Neuron (in vitro differentiated cells): Measurements from ENCODE around the gene CCDC148.

Source experiments
- H2AFZ ChIP-seq: one replicate; pipeline ENCODE4 v1.6.1; 2013; ENCODE audit warnings: low read depth, mild to moderate bottlenecking, inconsistent platforms, low read length, moderate library complexity
- H3K27me3 ChIP-seq: one replicate; pipeline ENCODE4 v1.6.1; 2013; ENCODE audit warnings: low read length; ENCODE audit not compliant: insufficient read depth
- H3K36me3 ChIP-seq: one replicate; pipeline ENCODE4 v1.6.1; 2013; ENCODE audit warnings: low read length; ENCODE audit not compliant: insufficient read depth
- H3K4me1 ChIP-seq: one replicate; pipeline ENCODE4 v1.6.1; 2013; ENCODE audit warnings: low read length; ENCODE audit not compliant: insufficient read depth
- H3K4me3 ChIP-seq: 2 replicates; pipeline ENCODE4 v1.5.1; 2013; ENCODE audit warnings: mild to moderate bottlenecking, low read length, moderate library complexity
- H3K9me3 ChIP-seq: one replicate; pipeline ENCODE4 v1.6.1; 2013; ENCODE audit warnings: low read length

CCDC148 gene

DNA sequence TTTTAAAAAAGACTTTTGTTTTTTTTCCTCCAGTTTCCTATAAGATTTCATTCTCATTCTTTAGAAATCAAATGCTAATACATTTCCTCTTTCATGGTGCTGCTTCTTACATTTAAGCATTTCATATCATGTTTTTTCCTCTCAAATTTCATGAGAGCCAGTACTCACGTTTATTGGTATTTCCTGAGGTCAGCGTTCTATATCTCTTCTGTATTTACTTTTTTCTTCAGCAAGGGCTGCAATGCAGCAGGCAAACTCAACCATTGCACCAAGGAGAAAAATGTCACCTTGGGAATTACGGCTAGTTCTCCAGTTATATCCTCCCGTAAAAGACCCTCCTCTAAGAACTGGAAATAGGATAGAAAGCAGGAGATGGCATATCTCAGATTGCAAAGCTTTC, 322.5 kb downstream of the CCDC148 start:
- H2AFZ ChIP-seq: no peak overlapping the region
- H3K4me3 ChIP-seq: no peak overlapping the region
- no peaks in the 10 kb centered on the region for H3K9me3 ChIP-seq
- no peaks in the 10 kb centered on the region for H3K4me1 ChIP-seq
- H3K36me3 ChIP-seq: no peaks in the 10 kb centered on the region
- no peaks in the 10 kb centered on the region for H3K27me3 ChIP-seq

DNA sequence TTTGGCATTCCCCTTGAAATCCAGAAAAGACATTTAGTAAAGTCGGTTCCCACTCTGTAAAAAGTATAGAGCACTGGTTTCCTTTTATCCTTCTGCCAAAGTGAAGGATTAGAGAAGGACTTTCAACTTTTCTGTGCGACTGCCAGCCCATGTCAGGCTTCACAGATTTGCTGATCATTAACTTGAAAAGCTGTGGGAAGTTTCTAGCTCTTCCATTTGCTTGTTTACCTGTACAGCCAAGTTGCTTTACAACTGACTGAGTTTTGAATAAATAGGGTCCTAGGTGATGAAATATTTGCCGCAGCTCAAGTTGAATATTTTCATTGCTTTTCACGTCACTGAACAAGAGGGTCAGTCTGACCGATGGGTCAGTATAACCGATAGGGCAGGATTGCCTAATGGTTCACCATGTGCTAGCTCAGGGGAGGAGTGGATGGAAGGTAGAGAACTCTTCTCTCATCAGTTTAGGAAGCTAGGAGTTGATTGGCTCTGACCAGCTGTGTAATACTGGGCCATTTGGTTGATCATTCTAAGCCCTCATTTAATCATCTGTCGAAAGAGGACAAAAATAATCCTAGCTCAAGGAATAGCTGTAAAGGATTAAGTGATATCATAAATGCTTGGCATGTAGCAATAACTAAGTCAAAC, 324.5 kb downstream of the CCDC148 start:
- no peaks in the 10 kb centered on the region for H3K27me3 ChIP-seq
- H3K36me3 ChIP-seq: no peaks in the 10 kb centered on the region
- no peaks in the 10 kb centered on the region for H3K9me3 ChIP-seq
- H3K4me3 ChIP-seq: no peak overlapping the region
- no peak overlapping the region for H2AFZ ChIP-seq
- no peaks in the 10 kb centered on the region for H3K4me1 ChIP-seq

DNA sequence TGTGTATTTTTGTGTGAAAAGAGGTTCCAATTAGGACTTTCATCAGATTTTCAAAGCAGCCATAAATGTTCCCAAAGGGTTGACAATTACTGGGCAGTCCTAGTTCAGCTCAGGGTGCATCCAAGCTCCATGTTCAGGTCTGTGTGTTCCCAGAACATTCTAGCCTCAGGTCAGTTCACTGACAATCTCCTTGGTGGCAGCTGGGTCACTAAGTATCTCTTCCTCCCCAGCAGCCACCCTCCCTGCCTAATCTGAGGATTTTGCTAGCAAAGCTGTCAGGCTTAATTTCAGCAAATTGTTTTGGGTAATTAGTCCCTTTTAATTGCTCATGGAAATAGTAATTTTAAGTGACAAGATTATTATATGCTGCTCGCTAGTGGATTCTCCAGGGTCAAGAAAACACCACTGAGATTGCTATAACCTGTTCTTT, 325.1 kb downstream of the CCDC148 start:
- Histone ChIP-seq H3K9me3 (no peaks in the 10 kb centered on the region), H2AFZ (no peak overlapping the region), H3K27me3 (no peaks in the 10 kb centered on the region), H3K4me3 (no peak overlapping the region), H3K4me1 (no peaks in the 10 kb centered on the region), H3K36me3 (no peaks in the 10 kb centered on the region)

DNA sequence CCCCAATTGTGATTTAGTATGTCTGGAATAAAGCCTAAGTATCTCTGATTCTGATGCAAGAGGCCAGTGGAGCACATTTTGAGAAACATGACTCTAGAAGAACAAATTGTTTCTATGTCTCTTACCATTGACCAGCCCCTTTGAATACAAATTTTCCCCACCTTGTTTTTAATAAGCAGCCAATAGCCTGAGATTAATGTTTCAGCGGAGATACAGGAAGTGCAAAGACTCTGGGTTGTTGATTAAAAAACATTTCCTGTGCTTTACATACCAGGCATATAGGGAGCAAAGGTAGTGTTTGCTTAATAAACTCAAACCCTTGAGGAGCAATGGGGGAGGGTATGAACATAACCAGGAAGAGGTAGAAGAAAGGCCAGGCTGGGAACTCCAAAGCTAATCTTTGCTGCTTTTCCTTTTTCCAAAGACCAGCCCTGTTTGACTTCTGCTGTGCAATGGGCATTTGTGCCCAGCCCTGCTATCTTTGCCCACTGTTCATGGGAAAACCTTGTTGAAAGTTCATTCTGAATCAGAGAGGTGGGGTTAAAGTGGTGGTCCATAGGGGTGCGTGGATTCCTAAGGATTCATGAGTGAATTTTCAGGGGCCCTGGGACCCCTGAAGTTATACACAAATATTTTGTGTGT, 325.6 kb downstream of the CCDC148 start:
- no peaks in the 10 kb centered on the region for H3K27me3 ChIP-seq
- no peaks in the 10 kb centered on the region for H3K9me3 ChIP-seq
- no peaks in the 10 kb centered on the region for H3K4me1 ChIP-seq
- no peaks in the 10 kb centered on the region for H3K36me3 ChIP-seq
- no peak overlapping the region for H3K4me3 ChIP-seq
- H2AFZ ChIP-seq: no peak overlapping the region

DNA sequence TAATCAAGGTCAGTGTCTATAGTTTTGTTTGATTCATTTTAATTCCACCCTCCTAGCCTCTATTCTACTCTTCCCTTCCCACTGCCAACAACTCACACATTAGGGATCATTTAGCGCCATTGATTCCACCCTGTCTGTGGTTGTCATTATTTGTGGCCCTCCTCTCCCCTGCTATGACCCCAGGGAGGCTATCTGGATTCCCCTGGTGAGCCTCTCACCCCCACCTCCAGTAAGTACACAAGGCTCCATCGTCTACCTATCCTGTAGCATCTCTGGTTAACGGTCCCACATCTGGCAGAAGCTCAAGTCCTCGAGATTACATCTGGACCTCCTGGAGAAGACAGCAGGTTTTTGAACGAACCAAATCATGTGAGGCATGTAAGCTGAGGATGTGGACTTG, 327.5 kb downstream of the CCDC148 start:
- no peaks in the 10 kb centered on the region for H3K9me3 ChIP-seq
- no peaks in the 10 kb centered on the region for H3K27me3 ChIP-seq
- no peaks in the 10 kb centered on the region for H3K36me3 ChIP-seq
- H2AFZ ChIP-seq: no peak overlapping the region
- H3K4me3 ChIP-seq: no peak overlapping the region
- no peaks in the 10 kb centered on the region for H3K4me1 ChIP-seq

DNA sequence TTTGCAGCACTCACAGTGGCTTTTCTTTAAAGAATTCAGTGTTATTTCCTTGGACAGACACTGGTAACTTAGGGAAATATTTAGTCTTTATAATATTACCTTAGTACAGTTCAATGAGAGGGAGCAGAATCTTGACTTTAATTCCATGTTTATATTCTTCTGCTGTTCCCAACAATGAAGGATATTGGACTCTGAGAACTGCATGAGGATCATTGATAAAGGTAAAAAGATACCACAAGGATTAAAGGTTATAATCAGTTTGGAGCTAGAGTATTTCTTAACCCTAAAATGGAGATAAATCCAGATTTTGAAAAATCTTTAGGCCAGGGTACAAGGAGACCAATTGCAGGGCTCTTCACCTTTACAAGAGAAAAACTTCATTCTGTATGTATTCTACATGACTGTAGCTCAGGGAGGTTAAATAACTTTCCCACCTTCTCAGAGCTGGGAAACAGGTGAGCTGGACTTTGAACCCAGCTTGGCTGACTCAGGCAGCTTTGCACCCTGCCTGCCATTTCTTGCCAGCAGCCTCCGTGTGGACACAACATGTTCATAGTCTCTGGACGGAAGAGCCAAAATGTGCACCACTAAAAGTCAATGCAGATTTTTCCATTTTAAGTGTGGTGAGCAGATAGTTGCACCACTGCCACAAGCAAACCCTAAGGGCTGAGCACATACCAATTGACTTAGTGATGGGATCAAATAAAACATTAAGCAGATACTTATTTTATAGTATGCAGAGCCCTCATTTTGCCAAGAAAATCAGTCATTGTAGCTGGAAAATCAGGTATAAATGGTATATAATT, 328.2 kb downstream of the CCDC148 start:
- H3K36me3 ChIP-seq: no peaks in the 10 kb centered on the region
- H2AFZ ChIP-seq: no peak overlapping the region
- no peaks in the 10 kb centered on the region for H3K9me3 ChIP-seq
- no peaks in the 10 kb centered on the region for H3K4me1 ChIP-seq
- no peak overlapping the region for H3K4me3 ChIP-seq
- no peaks in the 10 kb centered on the region for H3K27me3 ChIP-seq

DNA sequence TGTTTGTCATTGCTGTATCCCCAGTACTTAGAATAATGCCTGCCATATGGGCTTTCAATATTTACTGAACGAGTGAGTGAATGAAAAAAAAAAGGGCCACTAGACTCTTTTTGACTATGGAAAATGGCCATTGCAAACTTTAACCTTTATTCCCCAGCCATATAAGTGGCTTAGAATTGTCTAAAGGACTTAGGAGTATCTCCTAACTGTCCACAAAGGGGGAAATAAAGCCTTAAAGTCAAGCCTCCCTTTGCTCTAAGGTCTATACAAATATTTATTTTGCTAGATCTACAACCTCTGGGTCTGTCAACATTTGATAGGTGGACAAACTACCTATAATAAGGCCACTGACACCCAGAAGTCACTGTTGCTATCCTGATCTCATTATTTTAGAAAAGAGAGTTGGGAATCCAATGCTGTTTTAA, 329.2 kb downstream of the CCDC148 start:
- H2AFZ ChIP-seq: no peak overlapping the region
- H3K4me1 ChIP-seq: no peaks in the 10 kb centered on the region
- no peaks in the 10 kb centered on the region for H3K9me3 ChIP-seq
- H3K36me3 ChIP-seq: no peaks in the 10 kb centered on the region
- no peak overlapping the region for H3K4me3 ChIP-seq
- no peaks in the 10 kb centered on the region for H3K27me3 ChIP-seq

DNA sequence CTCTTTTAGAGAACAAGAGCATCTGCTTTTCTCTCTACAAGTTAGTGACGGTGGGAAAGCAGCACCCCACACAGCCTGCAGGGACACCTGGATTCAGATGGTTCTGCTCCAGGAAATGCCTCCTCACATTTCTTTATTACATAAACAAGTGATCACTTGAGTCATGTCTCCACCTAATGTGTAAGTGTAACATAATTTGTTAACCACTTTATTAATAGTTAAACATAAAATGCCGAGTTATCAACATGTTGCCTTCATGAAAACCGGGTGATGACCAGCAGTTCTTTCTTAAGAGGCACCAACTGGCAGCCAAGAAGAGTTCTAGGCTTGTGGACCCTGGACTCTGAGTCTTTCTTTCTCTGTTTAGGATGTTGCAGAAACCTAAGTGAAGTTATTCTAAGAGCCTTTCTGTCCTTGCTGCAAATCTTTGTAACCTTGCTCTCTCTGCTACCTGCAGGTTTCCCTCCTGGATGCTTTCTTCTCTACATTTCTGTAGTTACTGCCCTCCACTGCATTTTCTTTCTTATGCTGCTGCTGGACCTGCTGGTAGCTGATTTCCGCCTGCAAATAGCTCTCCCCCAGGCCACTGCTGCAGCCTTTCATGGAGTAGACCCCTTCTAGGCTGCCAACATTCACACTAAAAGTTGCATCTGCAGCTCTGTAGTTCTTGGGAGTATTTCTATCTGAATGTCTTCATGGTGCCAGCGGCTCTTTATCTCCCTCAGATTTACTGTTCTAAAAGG, 330.6 kb downstream of the CCDC148 start:
- no peak overlapping the region for H3K4me3 ChIP-seq
- H3K27me3 ChIP-seq: no peaks in the 10 kb centered on the region
- no peak overlapping the region for H2AFZ ChIP-seq
- no peaks in the 10 kb centered on the region for H3K36me3 ChIP-seq
- no peaks in the 10 kb centered on the region for H3K9me3 ChIP-seq
- no peaks in the 10 kb centered on the region for H3K4me1 ChIP-seq

DNA sequence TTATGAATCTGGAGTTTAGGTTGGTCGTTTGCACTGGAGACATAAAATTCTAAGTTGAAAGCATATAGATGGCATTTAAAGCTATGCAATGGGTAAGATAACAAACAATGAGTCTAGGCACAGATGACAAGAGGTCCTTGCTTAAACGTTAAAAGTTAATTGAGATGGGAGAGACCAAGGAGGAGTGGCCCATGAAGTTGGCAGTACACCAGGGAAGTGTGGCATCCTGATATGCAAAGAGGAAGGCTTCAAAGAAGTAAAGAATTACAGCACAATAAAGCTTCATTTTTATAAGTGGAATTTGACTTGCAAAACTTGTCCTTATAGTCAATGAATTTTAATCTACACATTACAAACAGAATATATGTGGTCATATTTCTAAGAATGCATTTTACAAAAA, 331.7 kb downstream of the CCDC148 start:
- no peaks in the 10 kb centered on the region for H3K27me3 ChIP-seq
- H3K36me3 ChIP-seq: no peaks in the 10 kb centered on the region
- no peaks in the 10 kb centered on the region for H3K9me3 ChIP-seq
- no peak overlapping the region for H3K4me3 ChIP-seq
- H3K4me1 ChIP-seq: no peaks in the 10 kb centered on the region
- no peak overlapping the region for H2AFZ ChIP-seq
